SK-N-SH treated with all-trans-retinoic acid at 6 μM for 48 hours (cell line): Measurements from ENCODE around the gene PLCH2.

Source experiments
- ARNTL ChIP-seq: fragments of 450-650 bp; formaldehyde crosslinking; IDR thresholded peaks from 2 replicates; pipeline ENCODE4 v1.5.0; 2020; ENCODE audit warnings: low read depth, mild to moderate bottlenecking, moderate library complexity, borderline replicate concordance
- ISL1 ChIP-seq: fragments of 250-450 bp; sonication (Bioruptor Pico); IDR thresholded peaks from 2 replicates; pipeline ENCODE4 v2.1.2; 2022; ENCODE audit warnings: mild to moderate bottlenecking, moderate library complexity

GRCh38 chr1:2431103-2431502, 45.0 kb upstream of the PLCH2 start:
- TF ChIP-seq ARNTL (CRISPR knock-in tag) (no peak), ISL1 (CRISPR knock-in tag) (no peak)
